Activated T-cell treated with anti-CD3 and anti-CD28 coated beads, Interleukin-2, amount 50 U/mL, for 72 hours (primary cell): ENCODE data around the gene MYO1B. TPM values are rescaled to one million over a fixed set of nuclear protein-coding genes. Genes with fewer than 3 reads are reported as not detected.

Experiments
- ATAC-seq, 2 donors: fragments of 150-1000 bp; cut with Tn5 transposase; replicated peaks in 1 of 2; 2 replicates each; pipeline ENCODE4 v1.10.0; 2021; ENCODE audit warnings: moderate library complexity in 2 of 2, mild to moderate bottlenecking in 1 of 2
- DNase-seq, 2 donors: peaks; one replicate each; pipeline ENCODE4 v3.0.0; 2021 to 2022; ENCODE audit warnings: mixed read lengths in 1 of 2
- H3K27ac Mint-ChIP-seq: one replicate; pipeline ENCODE4 v1.8.0; 2022; ENCODE audit warnings: mild to moderate bottlenecking, moderate library complexity, mixed read lengths
- H3K27me3 Mint-ChIP-seq: one replicate; pipeline ENCODE4 v1.8.0; 2022; ENCODE audit warnings: low read depth, mixed read lengths
- H3K36me3 Mint-ChIP-seq, 2 donors: one replicate each; pipeline ENCODE4 v1.8.0; 2022; ENCODE audit warnings: mixed read lengths in 2 of 2, mild to moderate bottlenecking in 1 of 2; ENCODE audit not compliant: insufficient read depth in 2 of 2
- H3K4me1 Mint-ChIP-seq: one replicate; pipeline ENCODE4 v1.8.0; 2022; ENCODE audit warnings: low read depth, mixed read lengths
- H3K4me3 Mint-ChIP-seq, 2 donors: one replicate each; pipeline ENCODE4 v1.8.0; 2022; ENCODE audit warnings: mild to moderate bottlenecking in 2 of 2, mixed read lengths in 2 of 2, moderate library complexity in 2 of 2
- H3K9me3 Mint-ChIP-seq, 2 donors: one replicate each; pipeline ENCODE4 v1.8.0; 2022; ENCODE audit warnings: mixed read lengths in 2 of 2
- total RNA-seq, 2 donors: library from RNA; stranded (reverse); gene quantifications; one replicate each; pipeline ENCODE4 v1.2.3, GENCODE V29; 2022

MYO1B gene
- total RNA-seq, 2 donors from 2014 or later, result 24.4 to 37.5 TPM

- Mint-ChIP-seq H3K9me3 (no peaks in the 10 kb centered on the region), H3K4me1 (peaks cover 17% of the 10 kb centered on the region), H3K36me3 (no peaks in the 10 kb centered on the region), H3K27me3 (peaks cover under 1% of the 10 kb centered on the region), H3K27ac (no peak overlapping the region), H3K4me3 (no peak overlapping the region)
- DNase-seq (peak in 1 of 2 donors; percentile 7), ATAC-seq (peak; percentile 38 to 53)
Observed at GRCh38 chr2:191376981-191377629, 131.9 kb downstream of the MYO1B start.

- H3K4me3 Mint-ChIP-seq, result no peak overlapping the region
- peaks cover 0 to 2% of the 10 kb centered on the region in 2 donors for H3K36me3 Mint-ChIP-seq
- no peaks in the 10 kb centered on the region for H3K9me3 Mint-ChIP-seq
- DNase-seq (no peak), ATAC-seq (no peak)
- no peak overlapping the region for H3K27ac Mint-ChIP-seq
- H3K27me3 Mint-ChIP-seq, result no peaks in the 10 kb centered on the region
- H3K4me1 Mint-ChIP-seq, result peaks cover 17% of the 10 kb centered on the region
Observed at GRCh38 chr2:191379375-191379774, 134.2 kb downstream of the MYO1B start.

GRCh38 chr2:191382801-191383200, 137.6 kb downstream of the MYO1B start:
- no peaks in the 10 kb centered on the region for H3K9me3 Mint-ChIP-seq
- H3K4me3 Mint-ChIP-seq, result no peak overlapping the region
- peaks cover 0 to 2% of the 10 kb centered on the region in 2 donors for H3K36me3 Mint-ChIP-seq
- H3K27me3 Mint-ChIP-seq, result no peaks in the 10 kb centered on the region
- peaks cover 21% of the 10 kb centered on the region for H3K4me1 Mint-ChIP-seq
- no peak for ATAC-seq
- DNase-seq, result no peak
- no peak overlapping the region for H3K27ac Mint-ChIP-seq

- Mint-ChIP-seq H3K9me3 (no peaks in the 10 kb centered on the region), H3K4me1 (peaks cover 16% of the 10 kb centered on the region), H3K27ac (no peak overlapping the region), H3K36me3 (peaks cover 0 to 2% of the 10 kb centered on the region in 2 donors), H3K27me3 (no peaks in the 10 kb centered on the region), H3K4me3 (no peak overlapping the region)
- no peak for ATAC-seq
- no peak for DNase-seq
Observed at GRCh38 chr2:191383486-191383885, 138.3 kb downstream of the MYO1B start.

- ATAC-seq (no peak), DNase-seq (no peak)
- H3K4me3 Mint-ChIP-seq, result no peak overlapping the region
- no peaks in the 10 kb centered on the region for H3K27me3 Mint-ChIP-seq
- no peak overlapping the region for H3K27ac Mint-ChIP-seq
- peaks cover 0 to 2% of the 10 kb centered on the region in 2 donors for H3K36me3 Mint-ChIP-seq
- peaks cover 16% of the 10 kb centered on the region for H3K4me1 Mint-ChIP-seq
- H3K9me3 Mint-ChIP-seq, result no peaks in the 10 kb centered on the region
Observed at GRCh38 chr2:191384829-191385228, 139.6 kb downstream of the MYO1B start.

GRCh38 chr2:191385416-191386160, 140.4 kb downstream of the MYO1B start:
- H3K36me3 Mint-ChIP-seq, result peaks cover 0 to 2% of the 10 kb centered on the region in 2 donors
- no peaks in the 10 kb centered on the region for H3K27me3 Mint-ChIP-seq
- H3K4me3 Mint-ChIP-seq, result no peak overlapping the region
- H3K27ac Mint-ChIP-seq, result no peak overlapping the region
- H3K9me3 Mint-ChIP-seq, result no peaks in the 10 kb centered on the region
- DNase-seq (peak; percentile 8 to 9), ATAC-seq (peak; percentile 69 to 90)
- peaks cover 16% of the 10 kb centered on the region for H3K4me1 Mint-ChIP-seq

GRCh38 chr2:191386938-191387536, 141.8 kb downstream of the MYO1B start:
- no peak overlapping the region for H3K27ac Mint-ChIP-seq
- H3K4me1 Mint-ChIP-seq, result peaks cover 16% of the 10 kb centered on the region
- ATAC-seq (peak; percentile 38 to 46), DNase-seq (no peak)
- no peak overlapping the region for H3K4me3 Mint-ChIP-seq
- H3K9me3 Mint-ChIP-seq, result no peaks in the 10 kb centered on the region
- H3K36me3 Mint-ChIP-seq, result peaks cover 0 to 2% of the 10 kb centered on the region in 2 donors
- H3K27me3 Mint-ChIP-seq, result no peaks in the 10 kb centered on the region

- Mint-ChIP-seq H3K4me3 (no peak overlapping the region), H3K36me3 (no peaks in the 10 kb centered on the region), H3K27me3 (no peaks in the 10 kb centered on the region), H3K9me3 (no peaks in the 10 kb centered on the region), H3K4me1 (peaks cover 16% of the 10 kb centered on the region), H3K27ac (no peak overlapping the region)
- no peak for ATAC-seq
- no peak for DNase-seq
Observed at GRCh38 chr2:191389288-191389687, 144.1 kb downstream of the MYO1B start.

- H3K27ac Mint-ChIP-seq, result no peak overlapping the region
- H3K36me3 Mint-ChIP-seq, result no peaks in the 10 kb centered on the region
- DNase-seq (no peak), ATAC-seq (no peak)
- H3K4me3 Mint-ChIP-seq, result no peak overlapping the region
- H3K27me3 Mint-ChIP-seq, result no peaks in the 10 kb centered on the region
- peaks cover 7% of the 10 kb centered on the region for H3K4me1 Mint-ChIP-seq
- H3K9me3 Mint-ChIP-seq, result no peaks in the 10 kb centered on the region
Observed at GRCh38 chr2:191391171-191391570, 146.0 kb downstream of the MYO1B start.

- H3K4me3 Mint-ChIP-seq, result no peak overlapping the region
- H3K9me3 Mint-ChIP-seq, result no peaks in the 10 kb centered on the region
- H3K27me3 Mint-ChIP-seq, result no peaks in the 10 kb centered on the region
- no peak for DNase-seq
- no peaks in the 10 kb centered on the region for H3K36me3 Mint-ChIP-seq
- no peak overlapping the region for H3K27ac Mint-ChIP-seq
- ATAC-seq, result no peak
- H3K4me1 Mint-ChIP-seq, result no peaks in the 10 kb centered on the region
Observed at GRCh38 chr2:191394043-191394442, 148.8 kb downstream of the MYO1B start.

- Mint-ChIP-seq H3K27me3 (no peaks in the 10 kb centered on the region), H3K36me3 (no peaks in the 10 kb centered on the region), H3K4me1 (no peaks in the 10 kb centered on the region), H3K27ac (no peak overlapping the region), H3K9me3 (no peaks in the 10 kb centered on the region), H3K4me3 (no peak overlapping the region)
- DNase-seq (no peak), ATAC-seq (no peak)
Observed at GRCh38 chr2:191396794-191397193, 151.6 kb downstream of the MYO1B start.

- H3K27ac Mint-ChIP-seq, result no peak overlapping the region
- H3K36me3 Mint-ChIP-seq, result no peaks in the 10 kb centered on the region
- ATAC-seq (no peak), DNase-seq (no peak)
- no peaks in the 10 kb centered on the region for H3K27me3 Mint-ChIP-seq
- no peaks in the 10 kb centered on the region for H3K9me3 Mint-ChIP-seq
- no peaks in the 10 kb centered on the region for H3K4me1 Mint-ChIP-seq
- H3K4me3 Mint-ChIP-seq, result no peak overlapping the region
Observed at GRCh38 chr2:191399601-191400000, 154.4 kb downstream of the MYO1B start.

- no peak overlapping the region for H3K4me3 Mint-ChIP-seq
- no peaks in the 10 kb centered on the region for H3K36me3 Mint-ChIP-seq
- ATAC-seq, result no peak
- H3K4me1 Mint-ChIP-seq, result no peaks in the 10 kb centered on the region
- DNase-seq, result no peak
- H3K9me3 Mint-ChIP-seq, result no peaks in the 10 kb centered on the region
- no peaks in the 10 kb centered on the region for H3K27me3 Mint-ChIP-seq
- H3K27ac Mint-ChIP-seq, result no peak overlapping the region
Observed at GRCh38 chr2:191401287-191401686, 156.1 kb downstream of the MYO1B start.
